Neuronal stem cell (in vitro differentiated cells): ENCODE data around the gene NAV2.

ENCODE experiments used
- DNase-seq: peaks from one replicate; pipeline ENCODE4 v3.0.0-alpha.2; 2013; ENCODE audit warnings: low spot score
- H2AFZ ChIP-seq: one replicate; pipeline ENCODE4 v1.6.1; 2013; ENCODE audit warnings: mild to moderate bottlenecking, low read length, inconsistent platforms
- H2AK5ac ChIP-seq: 2 replicates; pipeline ENCODE4 v1.6.1; 2013; ENCODE audit warnings: low read depth, mild to moderate bottlenecking, inconsistent platforms, low read length, moderate library complexity, mixed read lengths
- H2BK120ac ChIP-seq: 2 replicates; pipeline ENCODE4 v1.6.1; 2013; ENCODE audit warnings: low read depth, mild to moderate bottlenecking, inconsistent platforms, low read length, moderate library complexity, mixed read lengths
- H2BK12ac ChIP-seq: one replicate; pipeline ENCODE4 v1.6.1; 2013; ENCODE audit warnings: low read length, inconsistent platforms
- H2BK15ac ChIP-seq: 2 replicates; pipeline ENCODE4 v1.6.1; 2013; ENCODE audit warnings: mild to moderate bottlenecking, low read length, inconsistent platforms, mixed read lengths
- H2BK5ac ChIP-seq: one replicate; pipeline ENCODE4 v1.6.1; 2013; ENCODE audit warnings: inconsistent platforms, mild to moderate bottlenecking, low read length, moderate library complexity
- H3K14ac ChIP-seq: one replicate; pipeline ENCODE4 v1.6.1; 2013; ENCODE audit warnings: low read length, inconsistent platforms
- H3K18ac ChIP-seq: 2 replicates; pipeline ENCODE4 v1.6.1; 2013; ENCODE audit warnings: low read length, inconsistent platforms
- H3K23ac ChIP-seq: 2 replicates; pipeline ENCODE4 v1.6.1; 2013; ENCODE audit warnings: low read depth, mild to moderate bottlenecking, mixed read lengths, low read length, inconsistent platforms; ENCODE audit not compliant: poor library complexity
- H3K27ac ChIP-seq: replicated peaks from 3 replicates; pipeline ENCODE4 v1.5.1; 2013; ENCODE audit warnings: low read length, inconsistent platforms
- H3K27me3 ChIP-seq, 3 experiments: 2 replicates each; pipeline ENCODE4 v1.6.1; 2013; ENCODE audit warnings: low read length in 3 of 3, mild to moderate bottlenecking in 2 of 3, inconsistent platforms in 1 of 3, low read depth in 1 of 3, mixed read lengths in 1 of 3, moderate library complexity in 1 of 3; ENCODE audit not compliant: control insufficient read depth in 3 of 3, insufficient read depth in 3 of 3
- H3K36me3 ChIP-seq, 2 donors: replicated peaks in 1 of 2; 2 replicates each; pipeline ENCODE4 v1.6.1; 2013; ENCODE audit warnings: low read length in 2 of 2; ENCODE audit not compliant: control insufficient read depth in 2 of 2, insufficient read depth in 2 of 2
- H3K4ac ChIP-seq: 2 replicates; pipeline ENCODE4 v1.6.1; 2013; ENCODE audit warnings: inconsistent platforms, mild to moderate bottlenecking, low read length, moderate library complexity
- H3K4me1 ChIP-seq, 2 donors: 1 replicate in 1 of 2; 2 replicates in 1 of 2; pipeline ENCODE4 v1.6.1; 2013; ENCODE audit warnings: low read length in 2 of 2, low read depth in 1 of 2; ENCODE audit not compliant: control insufficient read depth in 2 of 2, insufficient read depth in 1 of 2
- H3K4me2 ChIP-seq: one replicate; pipeline ENCODE4 v1.6.1; 2013; ENCODE audit warnings: mild to moderate bottlenecking, low read length, inconsistent platforms; ENCODE audit not compliant: insufficient read depth, poor library complexity, severe bottlenecking
- H3K4me3 ChIP-seq, 2 donors: 2 replicates each; pipeline ENCODE4 v1.5.1; 2013; ENCODE audit warnings: low read length in 2 of 2, mild to moderate bottlenecking in 2 of 2, inconsistent platforms in 1 of 2, moderate library complexity in 1 of 2
- H3K79me1 ChIP-seq: one replicate; pipeline ENCODE4 v1.6.1; 2013; ENCODE audit warnings: low read depth, mild to moderate bottlenecking, inconsistent platforms, low read length, moderate library complexity
- H3K9ac ChIP-seq: one replicate; pipeline ENCODE4 v1.6.1; 2013; ENCODE audit warnings: mild to moderate bottlenecking, low read depth, low read length, inconsistent platforms; ENCODE audit not compliant: poor library complexity
- H3K9me3 ChIP-seq, 2 donors: replicated peaks in 1 of 2; 2 replicates each; pipeline versions ENCODE3 to v1.6.1; 2013; ENCODE audit warnings: low read length in 2 of 2, mild to moderate bottlenecking in 2 of 2, inconsistent platforms in 1 of 2, low read depth in 1 of 2, mixed read lengths in 1 of 2, moderate library complexity in 1 of 2; ENCODE audit not compliant: control insufficient read depth in 2 of 2, insufficient read depth in 1 of 2
- H4K8ac ChIP-seq: one replicate; pipeline ENCODE4 v1.6.1; 2013; ENCODE audit warnings: low read depth, mild to moderate bottlenecking, inconsistent platforms, low read length, moderate library complexity
- H4K91ac ChIP-seq: one replicate; pipeline ENCODE4 v1.6.1; 2013; ENCODE audit warnings: low read length, low read depth, mild to moderate bottlenecking, inconsistent platforms; ENCODE audit not compliant: poor library complexity
- WGBS, 2 donors: extraction: QIAGEN DNeasy Blood & Tissue Kit; methylation state at CpG; one replicate each; pipeline ENCODE4 v1.1.7; 2013; ENCODE audit warnings: missing lambda C conversion rate in 2 of 2, mixed read lengths in 1 of 2; ENCODE audit not compliant: insufficient read length in 2 of 2, insufficient replicate concordance in 1 of 2; ENCODE audit errors: extremely low coverage in 2 of 2; 5-methylcytosine and 5-hydroxymethylcytosine counted together

The NAV2 gene

DNA sequence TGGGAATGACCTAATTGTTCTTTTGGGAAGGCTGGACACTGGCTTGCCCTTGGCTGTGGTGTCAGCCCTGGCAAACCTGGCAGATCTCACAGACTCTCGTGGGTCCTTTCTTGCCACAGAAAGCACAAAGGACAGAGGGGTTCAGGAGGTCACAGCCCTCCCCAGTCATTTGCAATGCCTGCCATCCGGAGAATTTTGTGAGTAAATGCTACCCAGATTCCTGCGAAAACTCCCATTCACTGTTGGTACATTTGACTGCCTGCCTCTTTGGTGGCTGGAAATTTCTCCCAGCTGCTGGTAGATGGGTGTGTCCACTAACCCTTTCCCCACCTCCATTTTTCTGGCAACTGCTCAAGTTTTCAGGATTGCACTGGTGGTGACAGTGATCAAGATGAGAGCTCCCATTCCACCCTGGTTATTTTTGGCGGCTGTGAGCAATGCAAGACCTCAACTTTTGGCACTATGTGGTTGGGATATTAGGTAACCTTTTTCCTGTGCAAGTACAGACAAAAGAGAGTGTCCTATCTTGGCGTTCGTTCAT lies 155.7 kb downstream of the NAV2 start:
- Histone ChIP-seq H3K4me2 (no peak overlapping the region), H3K23ac (no peak overlapping the region), H3K36me3 (peaks cover 0 to 8% of the 10 kb centered on the region in 2 donors), H2BK15ac (no peak overlapping the region), H2BK120ac (no peak overlapping the region), H3K14ac (no peak overlapping the region), H3K27me3 (no peaks in the 10 kb centered on the region), H3K27ac (no peak overlapping the region), H4K91ac (no peak overlapping the region), H3K18ac (no peak overlapping the region), H3K4ac (no peak overlapping the region), H2BK12ac (no peak overlapping the region), H3K4me3 (no peak overlapping the region), H3K79me1 (no peaks in the 10 kb centered on the region), H3K4me1 (peaks cover 28 to 39% of the 10 kb centered on the region in 2 donors), H2BK5ac (no peak overlapping the region), H4K8ac (no peak overlapping the region), H2AK5ac (no peak overlapping the region), H2AFZ (no peak overlapping the region), H3K9me3 (no peaks in the 10 kb centered on the region), H3K9ac (no peak overlapping the region)
- no peak for DNase-seq
- no CpG with 5 or more reads among the region's 6 CpGs for WGBS, 2 donors

- Histone ChIP-seq H3K9me3 (no peaks in the 10 kb centered on the region), H2AK5ac (no peak overlapping the region), H2BK120ac (no peak overlapping the region), H3K36me3 (peaks cover 0 to 8% of the 10 kb centered on the region in 2 donors), H4K91ac (no peak overlapping the region), H3K79me1 (no peaks in the 10 kb centered on the region), H4K8ac (no peak overlapping the region), H2BK5ac (no peak overlapping the region), H3K4ac (no peak overlapping the region), H3K18ac (no peak overlapping the region), H3K27me3 (no peaks in the 10 kb centered on the region), H2BK12ac (no peak overlapping the region), H3K27ac (no peak overlapping the region), H3K4me1 (peaks cover 32 to 40% of the 10 kb centered on the region in 2 donors), H3K9ac (no peak overlapping the region), H3K23ac (no peak overlapping the region), H3K14ac (no peak overlapping the region), H3K4me2 (no peak overlapping the region), H2BK15ac (no peak overlapping the region), H2AFZ (no peak overlapping the region), H3K4me3 (no peak overlapping the region)
- no peak for DNase-seq
- no CpG with 5 or more reads among the region's 2 CpGs for WGBS, 2 donors
Observed at GRCh38 chr11:19868871-19869270, 156.2 kb downstream of the NAV2 start.

DNA sequence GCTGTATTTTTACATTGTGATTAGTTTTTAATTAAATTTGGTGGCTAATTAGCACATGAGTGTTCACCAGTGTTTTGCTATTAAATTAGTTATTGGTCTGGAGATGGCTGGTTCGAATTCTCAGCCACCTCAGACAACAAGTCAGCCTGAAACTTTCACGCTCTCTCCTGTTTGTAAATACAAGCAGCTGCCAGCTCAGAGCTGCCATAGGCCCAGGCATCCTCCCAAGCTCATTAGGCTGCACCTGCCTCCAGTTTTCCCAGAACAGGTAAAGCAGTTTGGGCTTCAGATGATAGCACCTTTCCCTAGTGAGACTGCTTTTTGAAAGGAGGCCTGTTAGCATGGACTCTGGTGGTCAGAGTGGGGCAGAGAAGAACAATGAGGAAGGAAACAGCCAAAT lies 156.8 kb downstream of the NAV2 start:
- DNase-seq = no peak
- H3K4me2 ChIP-seq = no peak overlapping the region
- H2BK12ac ChIP-seq = no peak overlapping the region
- no peak overlapping the region for H2BK5ac ChIP-seq
- peaks cover 30 to 40% of the 10 kb centered on the region in 2 donors for H3K4me1 ChIP-seq
- no peak overlapping the region for H3K18ac ChIP-seq
- no peaks in the 10 kb centered on the region for H3K27me3 ChIP-seq
- H3K9me3 ChIP-seq = no peaks in the 10 kb centered on the region
- H3K27ac ChIP-seq = no peak overlapping the region
- no peak overlapping the region for H3K4ac ChIP-seq
- H3K23ac ChIP-seq = no peak overlapping the region
- no peak overlapping the region for H4K91ac ChIP-seq
- no peak overlapping the region for H2AK5ac ChIP-seq
- no peak overlapping the region for H2AFZ ChIP-seq
- WGBS, 2 donors = no CpG with 5 or more reads among the region's 2 CpGs
- peaks cover 0 to 8% of the 10 kb centered on the region in 2 donors for H3K36me3 ChIP-seq
- H4K8ac ChIP-seq = no peak overlapping the region
- H3K14ac ChIP-seq = no peak overlapping the region
- no peak overlapping the region for H3K4me3 ChIP-seq
- no peak overlapping the region for H2BK15ac ChIP-seq
- H2BK120ac ChIP-seq = no peak overlapping the region
- H3K9ac ChIP-seq = no peak overlapping the region
- no peaks in the 10 kb centered on the region for H3K79me1 ChIP-seq

GRCh38 chr11:19869946-19870589 lies 157.4 kb downstream of the NAV2 start:
- H3K23ac ChIP-seq = no peak overlapping the region
- H3K27ac ChIP-seq = no peak overlapping the region
- no peak overlapping the region for H3K14ac ChIP-seq
- H2BK5ac ChIP-seq = no peak overlapping the region
- peaks cover 0 to 8% of the 10 kb centered on the region in 2 donors for H3K36me3 ChIP-seq
- no peak overlapping the region for H3K4ac ChIP-seq
- H3K4me2 ChIP-seq = no peak overlapping the region
- no peaks in the 10 kb centered on the region for H3K27me3 ChIP-seq
- H3K9me3 ChIP-seq = no peaks in the 10 kb centered on the region
- no peak overlapping the region for H2BK12ac ChIP-seq
- WGBS, 2 donors = no CpG with 5 or more reads among the region's 9 CpGs
- H2BK120ac ChIP-seq = no peak overlapping the region
- no peak overlapping the region for H2AFZ ChIP-seq
- no peak overlapping the region for H3K4me3 ChIP-seq
- no peak overlapping the region for H4K91ac ChIP-seq
- no peak overlapping the region for H3K9ac ChIP-seq
- no peak for DNase-seq
- H4K8ac ChIP-seq = no peak overlapping the region
- no peak overlapping the region for H3K18ac ChIP-seq
- peaks cover 25 to 35% of the 10 kb centered on the region in 2 donors for H3K4me1 ChIP-seq
- H2BK15ac ChIP-seq = no peak overlapping the region
- no peaks in the 10 kb centered on the region for H3K79me1 ChIP-seq
- H2AK5ac ChIP-seq = no peak overlapping the region
